Measurements from ENCODE around the gene KRT73. TPM values are rescaled to one million over a fixed set of nuclear protein-coding genes. Genes with fewer than 3 reads are reported as not detected.

KRT73 gene
- total RNA-seq, 3 donors from 2014 or later (not counting 1 experiment from before 2014, with no cell fraction given), result 12.4 to 92.9 (median 23.3) TPM

GRCh38 chr12:52577316-52577715, 41.0 kb downstream of the KRT73 start:
- Mint-ChIP-seq H3K4me1 (peaks cover 29 to 33% of the 10 kb centered on the region in 2 donors), H3K27me3 (ENCODE audit: low read depth in 2 of 2) (peaks cover 28 to 39% of the 10 kb centered on the region in 2 donors), H3K9me3 (no peaks in the 10 kb centered on the region), H3K4me3 (no peak overlapping the region), H3K36me3 (no peaks in the 10 kb centered on the region), H3K27ac (no peak overlapping the region)
- Histone ChIP-seq H3K4me1 (ENCODE audit: control insufficient read depth, insufficient read depth, low read length) (peaks cover 23% of the 10 kb centered on the region), H3K27ac (ENCODE audit: low read length) (no peak overlapping the region), H3K4me3 (ENCODE audit: low read length) (no peak overlapping the region), H3K36me3 (ENCODE audit: control insufficient read depth, insufficient read depth, low read length) (no peaks in the 10 kb centered on the region), H3K9me3 (ENCODE audit: control insufficient read depth, insufficient read depth, low read length) (no peaks in the 10 kb centered on the region), H3K27me3 (ENCODE audit: control insufficient read depth, insufficient read depth, low read length) (peaks cover 5% of the 10 kb centered on the region)
- intact Hi-C loops (cut with micrococcal nuclease), result no loop called here
- DNase-seq (no peak), ATAC-seq (no peak)
- WGBS (ENCODE audit: insufficient coverage), result 91% methylated on average over 8 of the region's 8 CpGs
- TF ChIP-seq CTCF (IDR thresholded peaks at IDR 0.05), result no peak

- WGBS (ENCODE audit: insufficient coverage), result 84% methylated on average over 3 of the region's 3 CpGs
- H3K4me1 ChIP-seq (ENCODE audit: control insufficient read depth, insufficient read depth, low read length), result peaks cover 23% of the 10 kb centered on the region
- Mint-ChIP-seq H3K27me3 (ENCODE audit: low read depth in 2 of 2) (peaks cover 22 to 37% of the 10 kb centered on the region in 2 donors), H3K36me3 (no peaks in the 10 kb centered on the region), H3K4me1 (peaks cover 29 to 35% of the 10 kb centered on the region in 2 donors), H3K27ac (peak overlapping the region; percentile 3 to 37), H3K4me3 (peak overlapping the region; percentile 3), H3K9me3 (no peaks in the 10 kb centered on the region)
- H3K9me3 ChIP-seq (ENCODE audit: control insufficient read depth, insufficient read depth, low read length), result no peaks in the 10 kb centered on the region
- TF ChIP-seq CTCF (IDR thresholded peaks at IDR 0.05), result no peak
- H3K36me3 ChIP-seq (ENCODE audit: control insufficient read depth, insufficient read depth, low read length), result no peaks in the 10 kb centered on the region
- H3K27me3 ChIP-seq (ENCODE audit: control insufficient read depth, insufficient read depth, low read length), result peaks cover 8% of the 10 kb centered on the region
- no peak overlapping the region for H3K4me3 ChIP-seq (ENCODE audit: low read length)
- no peak for DNase-seq
- peak in 2 of 3 donors; percentile 54 to 76 for ATAC-seq
- intact Hi-C loops (cut with micrococcal nuclease), result no loop called here
- H3K27ac ChIP-seq (ENCODE audit: low read length), result no peak overlapping the region
These were observed 42.4 kb downstream of the KRT73 start for GRCh38 chr12:52575948-52576347.

- intact Hi-C loops (cut with micrococcal nuclease), result no loop called here
- Mint-ChIP-seq H3K9me3 (no peaks in the 10 kb centered on the region), H3K27me3 (ENCODE audit: low read depth in 2 of 2) (peaks cover 16 to 34% of the 10 kb centered on the region in 2 donors), H3K36me3 (no peaks in the 10 kb centered on the region), H3K4me1 (peaks cover 32 to 35% of the 10 kb centered on the region in 2 donors), H3K4me3 (no peak overlapping the region), H3K27ac (peak overlapping the region in 1 of 2 donors; percentile 37)
- no peak overlapping the region for H3K4me3 ChIP-seq (ENCODE audit: low read length)
- H3K27ac ChIP-seq (ENCODE audit: low read length), result no peak overlapping the region
- ATAC-seq (peak in 1 of 3 donors; percentile 34), DNase-seq (no peak)
- TF ChIP-seq CTCF (IDR thresholded peaks at IDR 0.05), result no peak
- no peaks in the 10 kb centered on the region for H3K36me3 ChIP-seq (ENCODE audit: control insufficient read depth, insufficient read depth, low read length)
- 64% methylated on average over 9 of the region's 9 CpGs for WGBS (ENCODE audit: insufficient coverage)
- peaks cover 23% of the 10 kb centered on the region for H3K4me1 ChIP-seq (ENCODE audit: control insufficient read depth, insufficient read depth, low read length)
- peaks cover 10% of the 10 kb centered on the region for H3K27me3 ChIP-seq (ENCODE audit: control insufficient read depth, insufficient read depth, low read length)
- H3K9me3 ChIP-seq (ENCODE audit: control insufficient read depth, insufficient read depth, low read length), result no peaks in the 10 kb centered on the region
These were observed 43.1 kb downstream of the KRT73 start for GRCh38 chr12:52575256-52575655.

GRCh38 chr12:52573743-52574142, 44.6 kb downstream of the KRT73 start, which contains the start of gene KRT74:
KRT74 (minus strand) TSS chr12:52573843; CDS start chr12:52573777, 66 bp downstream.
- Mint-ChIP-seq H3K9me3 (no peaks in the 10 kb centered on the region), H3K36me3 (no peaks in the 10 kb centered on the region), H3K27ac (peak within 1 kb of the TSS; percentile 12 to 18), H3K4me3 (no peak within 1 kb of the TSS), H3K4me1 (peaks cover 35 to 36% of the 10 kb centered on the region in 2 donors), H3K27me3 (ENCODE audit: low read depth in 2 of 2) (peaks cover 12 to 31% of the 10 kb centered on the region in 2 donors)
- Histone ChIP-seq H3K4me1 (ENCODE audit: control insufficient read depth, insufficient read depth, low read length) (peaks cover 38% of the 10 kb centered on the region), H3K27me3 (ENCODE audit: control insufficient read depth, insufficient read depth, low read length) (peaks cover 10% of the 10 kb centered on the region), H3K4me3 (ENCODE audit: low read length) (no peak within 1 kb of the TSS), H3K36me3 (ENCODE audit: control insufficient read depth, insufficient read depth, low read length) (no peaks in the 10 kb centered on the region), H3K27ac (ENCODE audit: low read length) (no peak within 1 kb of the TSS), H3K9me3 (ENCODE audit: control insufficient read depth, insufficient read depth, low read length) (no peaks in the 10 kb centered on the region)
- intact Hi-C loops (cut with micrococcal nuclease), result no loop called here
- DNase-seq, result no peak
- WGBS (ENCODE audit: insufficient coverage), result 93% methylated on average over 3 of the region's 3 CpGs
- no peak for TF ChIP-seq CTCF (IDR thresholded peaks at IDR 0.05)
- no peak for ATAC-seq

Measured in natural killer cell (primary cell).